HL-60/S4 (cell line): Measurements from ENCODE around the gene TNRC6C.
"Not testable (repeated sequence)": the region's sequence is repeated elsewhere in the genome, so short reads cannot be mapped to it uniquely, and the experiment has no call there.

ENCODE experiments used
- in situ Hi-C: fragments of 300-500 bp; cut with MboI; formaldehyde crosslinking; loops from 2 replicates; pipeline ENCODE4 v1.14.3; 2022; ENCODE audit warnings: low sequenced_read_pairs

TNRC6C gene

DNA sequence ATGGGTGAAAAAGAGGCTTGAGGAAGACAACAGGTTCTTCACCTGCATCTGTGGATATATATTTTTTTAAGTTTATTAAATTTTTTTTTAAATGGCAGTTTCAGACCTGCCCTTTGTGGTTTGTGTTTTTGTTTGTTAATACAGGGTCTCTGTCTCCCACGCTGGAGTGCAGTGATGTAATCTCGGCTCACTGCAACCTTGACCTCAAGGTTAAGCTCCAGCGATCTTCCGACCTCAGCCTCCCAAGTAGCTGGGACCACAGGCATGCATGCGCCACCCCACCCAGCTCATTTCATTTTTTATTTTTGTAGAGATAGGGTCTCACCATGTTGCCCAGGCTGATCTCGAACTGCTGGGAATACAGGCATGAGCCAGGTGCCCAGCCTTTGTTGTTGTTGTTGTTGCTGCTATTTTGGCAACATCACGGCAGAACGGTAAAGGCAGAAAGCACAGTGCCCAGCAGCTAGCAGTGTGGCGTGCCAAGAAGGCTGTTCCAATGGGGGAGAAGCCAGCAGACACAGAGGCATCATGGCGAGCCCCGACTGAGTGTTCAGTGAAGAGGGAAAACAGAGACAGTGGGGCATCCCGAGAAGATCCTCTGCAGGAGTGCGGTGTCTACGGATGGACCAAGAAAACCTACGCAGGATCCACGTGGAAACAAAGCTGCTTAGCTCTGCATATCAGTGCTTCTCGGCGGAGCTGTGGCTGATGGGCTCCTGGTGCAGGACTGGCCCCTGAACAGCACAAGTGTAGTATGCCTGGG, 150.4 kb downstream of the TNRC6C start:
- in situ Hi-C loops: no loop called here

DNA sequence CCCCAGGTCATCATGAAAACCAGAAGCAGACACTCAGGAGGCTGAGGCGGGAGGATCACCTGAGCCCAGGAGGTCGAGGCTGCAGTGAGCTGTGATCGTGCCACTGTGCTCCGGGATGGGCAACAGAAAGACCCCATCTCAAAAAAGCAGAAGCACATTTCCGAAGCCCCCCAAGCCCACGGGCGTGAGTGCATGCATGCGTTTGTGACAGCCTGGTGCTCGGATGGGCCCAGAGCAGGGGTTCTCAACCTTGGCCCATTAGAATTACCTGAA, 150.9 kb downstream of the TNRC6C start:
- in situ Hi-C loops: no loop called here

DNA sequence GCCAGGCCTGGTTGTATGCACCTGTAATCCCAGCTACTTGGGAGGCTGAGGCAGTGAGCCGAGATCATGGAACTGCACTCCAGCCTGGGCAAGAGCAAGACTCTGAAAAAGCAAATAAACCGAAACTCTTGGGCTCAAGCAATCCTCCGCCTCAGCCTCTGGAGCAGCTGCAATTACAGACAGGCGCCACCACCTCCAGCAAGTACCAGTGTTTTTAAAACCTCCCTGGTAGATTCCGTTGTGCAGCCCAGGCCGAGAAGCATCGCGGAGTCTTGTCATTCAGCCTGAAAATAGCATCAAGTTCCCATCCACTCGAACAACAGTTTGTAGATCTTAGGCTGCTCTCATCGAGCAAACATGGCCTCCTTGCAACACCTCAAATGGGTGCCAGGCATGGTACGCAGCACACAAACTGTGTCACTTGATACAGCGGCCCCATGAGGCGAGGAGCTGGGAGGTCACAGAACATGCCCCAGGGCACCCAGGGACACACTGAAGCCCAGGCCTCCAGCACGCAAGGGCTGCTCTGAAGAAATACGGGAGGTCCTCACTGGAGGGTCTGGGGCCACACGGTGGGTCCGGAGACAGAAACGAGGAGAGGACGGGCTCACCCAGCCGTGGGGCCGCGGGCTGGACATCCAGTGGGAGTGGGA, 152.0 kb downstream of the TNRC6C start:
- in situ Hi-C loops: no loop called here

DNA sequence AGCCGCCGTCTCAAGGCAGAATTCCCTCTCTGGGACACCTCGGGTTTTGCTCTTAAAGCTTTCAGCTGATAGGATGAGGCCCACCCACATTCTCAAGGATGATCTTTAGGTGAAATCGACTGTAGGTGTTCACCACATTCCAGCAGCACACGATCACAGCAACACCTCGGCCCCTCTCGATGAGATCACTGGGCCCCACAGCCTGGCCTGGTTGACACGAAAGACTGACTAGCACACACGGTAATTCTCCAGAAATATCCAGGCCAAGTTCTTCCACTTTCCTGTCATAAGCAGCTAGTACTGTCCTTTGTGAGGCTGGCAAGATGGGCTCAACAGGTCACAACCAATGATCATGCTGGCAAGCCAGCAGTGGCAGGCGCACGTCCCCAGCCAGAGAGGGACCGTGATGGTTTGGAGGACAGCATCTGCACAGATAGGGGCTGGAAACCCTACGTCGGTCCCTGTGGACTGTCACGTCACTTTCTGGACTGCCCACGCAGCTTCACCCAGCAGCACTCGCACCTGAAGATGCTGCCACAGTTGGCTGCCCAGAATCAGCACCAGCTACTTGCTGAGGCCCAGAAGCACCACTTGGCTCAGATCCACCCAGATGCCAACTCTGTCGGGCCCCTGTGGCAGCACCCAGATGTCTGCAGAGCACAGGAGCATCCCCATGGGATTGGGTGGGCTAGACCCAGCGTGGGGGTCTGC, 152.7 kb downstream of the TNRC6C start:
- in situ Hi-C loops: no loop called here

DNA sequence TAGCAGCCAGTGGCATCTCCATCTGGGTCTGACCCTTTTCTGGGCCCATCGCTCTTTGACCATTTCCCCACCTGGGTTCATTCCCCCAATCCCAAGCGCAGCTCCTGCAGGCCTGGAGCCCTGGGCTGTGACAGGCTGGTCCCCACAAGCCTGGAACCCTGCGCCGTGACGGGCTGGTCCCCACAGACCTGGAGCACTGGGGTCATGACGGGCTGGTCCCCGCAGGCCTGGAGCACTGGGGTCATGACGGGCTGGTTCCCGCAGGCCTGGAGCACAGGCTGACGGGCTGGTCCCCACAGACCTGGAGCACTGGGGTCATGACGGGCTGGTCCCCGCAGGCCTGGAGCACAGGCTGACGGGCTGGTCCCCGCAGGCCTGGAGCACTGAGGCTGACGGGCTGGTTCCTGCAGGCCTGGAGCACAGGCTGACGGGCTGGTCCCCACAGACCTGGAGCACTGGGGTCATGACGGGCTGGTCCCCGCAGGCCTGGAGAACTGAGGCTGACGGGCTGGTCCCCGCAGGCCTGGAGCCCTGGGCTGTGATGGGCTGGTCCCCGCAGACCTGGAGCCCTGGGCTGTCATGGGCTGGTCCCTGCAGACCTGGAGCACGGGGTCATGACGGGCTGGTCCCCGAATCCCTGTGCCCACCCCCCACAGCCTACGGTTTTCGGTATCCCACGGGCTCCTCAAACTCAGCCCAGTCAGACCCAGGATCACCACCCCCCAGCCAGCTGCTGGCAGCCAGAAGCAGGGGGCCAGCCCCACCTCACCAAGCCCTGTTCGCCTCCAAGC, 153.4 kb downstream of the TNRC6C start:
- in situ Hi-C loops: no loop called here

- in situ Hi-C loops: no loop called here
Measured at GRCh38 chr17:78112518-78113471, 154.3 kb downstream of the TNRC6C start.

- in situ Hi-C loops: no loop called here
Measured at GRCh38 chr17:78113804-78114785, 155.6 kb downstream of the TNRC6C start.

DNA sequence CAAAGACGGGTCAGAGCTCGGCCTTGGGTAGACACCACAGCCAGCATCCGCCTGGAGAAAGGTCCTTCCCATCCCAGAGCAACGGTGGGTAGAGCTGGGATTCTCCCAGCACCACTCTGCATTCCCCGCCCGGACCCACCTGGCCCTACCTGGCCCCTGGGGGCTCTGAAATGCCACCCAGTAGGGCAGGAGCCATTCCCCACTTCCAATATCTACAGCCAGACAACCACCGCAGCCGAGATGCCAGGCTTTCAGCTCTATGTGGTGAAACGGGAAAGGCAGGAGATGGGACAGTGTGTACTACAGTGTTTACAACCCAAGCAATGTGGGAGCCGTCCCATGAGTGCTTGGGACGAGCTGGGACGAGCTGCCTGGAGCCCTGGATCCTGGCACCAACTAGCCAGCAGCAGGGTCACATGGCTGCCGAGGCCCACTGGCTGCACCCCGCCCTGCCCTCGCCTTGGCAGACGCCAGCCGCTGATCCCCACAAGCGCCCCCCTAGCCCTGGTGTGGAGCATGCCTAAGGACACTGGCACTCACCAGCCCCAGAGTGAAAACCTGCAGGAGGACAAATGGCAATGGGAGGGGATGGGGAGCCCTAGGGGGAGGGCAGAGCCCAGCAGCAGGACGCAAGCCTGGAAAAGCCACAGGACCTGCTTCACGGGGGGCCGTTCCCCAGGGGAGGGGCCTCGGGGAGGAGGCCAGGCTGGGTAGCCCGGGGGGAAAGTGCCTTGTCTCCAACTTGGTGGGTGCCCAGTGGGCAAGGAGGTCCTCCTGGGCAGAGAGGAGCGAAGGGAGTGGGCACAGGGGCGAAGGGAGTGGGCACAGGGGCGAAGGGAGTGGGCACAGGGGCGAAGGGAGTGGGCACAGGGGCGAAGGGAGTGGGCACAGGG, 156.6 kb downstream of the TNRC6C start:
- in situ Hi-C loops: no loop called here

DNA sequence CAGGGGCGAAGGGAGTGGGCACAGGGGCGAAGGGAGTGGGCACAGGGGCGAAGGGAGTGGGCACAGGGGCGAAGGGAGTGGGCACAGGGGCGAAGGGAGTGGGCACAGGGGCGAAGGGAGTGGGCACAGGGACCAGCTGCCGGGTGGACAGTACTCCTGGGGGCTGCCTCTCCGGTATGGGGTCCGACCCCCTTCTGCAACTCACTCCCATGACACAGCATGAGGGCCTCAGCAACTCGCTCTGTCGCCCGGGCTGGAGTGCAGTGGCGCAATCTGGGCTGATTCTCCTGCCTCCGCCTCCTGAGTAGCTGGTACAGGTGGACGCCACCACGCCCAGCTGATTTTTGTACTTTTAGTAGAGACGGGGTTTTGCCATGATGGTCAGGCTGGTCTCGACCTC, 157.3 kb downstream of the TNRC6C start:
- in situ Hi-C loops: not testable (repeated sequence)

GRCh38 chr17:78116411-78116810, 157.9 kb downstream of the TNRC6C start:
- in situ Hi-C loops: no loop called here

- in situ Hi-C loops: no loop called here
Measured at GRCh38 chr17:78117027-78117981, 158.8 kb downstream of the TNRC6C start.

DNA sequence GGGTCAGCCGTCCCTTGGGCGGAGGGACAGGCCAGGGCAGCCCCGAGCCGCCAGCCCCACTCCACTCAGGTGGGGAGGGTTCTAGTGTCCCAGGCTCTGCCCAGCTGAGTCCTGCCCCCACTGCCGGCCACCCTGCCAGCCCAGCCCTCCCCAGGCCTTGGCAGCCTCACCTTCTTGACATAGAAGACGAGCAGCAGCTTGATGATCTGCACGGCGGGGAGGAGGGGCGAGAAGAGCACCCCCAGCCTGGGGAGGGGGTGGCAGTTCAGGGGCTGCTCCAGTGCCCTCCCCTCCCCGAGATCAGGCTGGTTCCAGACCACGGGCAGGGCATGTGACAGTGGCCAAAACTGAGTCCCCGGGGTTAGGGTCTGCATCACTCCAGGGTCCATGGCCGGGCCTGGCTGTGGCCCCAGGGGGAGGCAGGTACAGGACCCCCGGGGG, 160.3 kb downstream of the TNRC6C start:
- in situ Hi-C loops: no loop called here

DNA sequence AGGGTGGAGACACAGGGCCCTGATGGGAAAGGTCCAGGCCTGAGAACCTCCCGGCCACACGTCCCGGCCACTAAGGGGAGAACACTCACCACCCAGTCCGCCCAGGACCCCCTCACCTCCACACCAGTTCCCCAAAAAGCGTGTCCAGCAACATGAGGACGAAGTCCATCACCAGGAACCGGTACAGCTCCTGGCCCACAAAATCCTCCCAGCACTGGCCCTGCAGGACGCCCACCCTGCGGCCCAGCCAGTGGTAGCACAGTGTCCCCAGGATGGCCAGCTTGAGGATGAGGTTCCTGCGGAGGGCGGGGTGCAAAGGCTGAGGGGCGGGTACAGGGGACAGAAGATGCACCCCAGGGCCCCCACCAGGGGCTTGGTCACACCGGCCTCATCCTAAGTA, 162.0 kb downstream of the TNRC6C start:
- in situ Hi-C loops: no loop called here

- in situ Hi-C loops: no loop called here
Measured at GRCh38 chr17:78120971-78121800, 162.7 kb downstream of the TNRC6C start.

GRCh38 chr17:78121801-78122215, 163.3 kb downstream of the TNRC6C start:
- in situ Hi-C loops: no loop called here
